ENCODE data around the gene PNISR. TPM values are rescaled to one million over a fixed set of nuclear protein-coding genes. Genes with fewer than 3 reads are reported as not detected.

Gene PNISR
- total RNA-seq, 1 experiment from 2014 or later: 28.5 TPM

Other genes starting within 250 kb of the PNISR start
- 4.7 and 12.2 TPM in 2 replicates for gene FAXC, start 75.6 kb downstream of the PNISR start, total RNA-seq (2014; rRNA removed; shearing (Covaris generic))
- gene COQ3, start 31.1 kb downstream of the PNISR start, total RNA-seq (2014; rRNA removed; shearing (Covaris generic)): 12.9 and 27.3 TPM in 2 replicates
- 12.1 and 15.9 TPM in 2 replicates for gene USP45, start 90.1 kb upstream of the PNISR start, total RNA-seq (2014; rRNA removed; shearing (Covaris generic))
- gene CCNC, start 143.4 kb upstream of the PNISR start, total RNA-seq (2014; rRNA removed; shearing (Covaris generic)): 136 and 157 TPM in 2 replicates
- 2.3 and 3.4 TPM in 2 replicates for gene PRDM13, start 181.5 kb upstream of the PNISR start, total RNA-seq (2014; rRNA removed; shearing (Covaris generic))